ENCODE data around the gene GLO1.

Gene GLO1

GRCh38 chr6:38673397-38674165 lies 29.4 kb downstream of the GLO1 start:
- DNase-seq (ENCODE audit: extremely low read depth in 1 of 2, low read depth in 1 of 2) = no peak

- peak in 1 of 2 donors; percentile 4 for DNase-seq (ENCODE audit: extremely low read depth in 1 of 2, low read depth in 1 of 2)
These were observed 31.0 kb downstream of the GLO1 start for GRCh38 chr6:38671885-38672467.

- no peak for DNase-seq (ENCODE audit: extremely low read depth in 1 of 2, low read depth in 1 of 2)
These were observed 44.4 kb downstream of the GLO1 start for GRCh38 chr6:38658418-38659167.

GRCh38 chr6:38656896-38657295 lies 46.0 kb downstream of the GLO1 start:
- no peak for DNase-seq (ENCODE audit: extremely low read depth in 1 of 2, low read depth in 1 of 2)

GRCh38 chr6:38654263-38654662 lies 48.7 kb downstream of the GLO1 start:
- no peak for DNase-seq (ENCODE audit: extremely low read depth in 1 of 2, low read depth in 1 of 2)

GRCh38 chr6:38651121-38651784 lies 51.7 kb downstream of the GLO1 start:
- DNase-seq (ENCODE audit: extremely low read depth in 1 of 2, low read depth in 1 of 2) = no peak

GRCh38 chr6:38650207-38650752 lies 52.7 kb downstream of the GLO1 start:
- no peak for DNase-seq (ENCODE audit: extremely low read depth in 1 of 2, low read depth in 1 of 2)

- no peak for DNase-seq (ENCODE audit: extremely low read depth in 1 of 2, low read depth in 1 of 2)
These were observed 53.2 kb downstream of the GLO1 start for GRCh38 chr6:38649744-38650143.

- no peak for DNase-seq (ENCODE audit: extremely low read depth in 1 of 2, low read depth in 1 of 2)
These were observed 54.3 kb downstream of the GLO1 start for GRCh38 chr6:38648629-38649028.

GRCh38 chr6:38646166-38646878 lies 56.6 kb downstream of the GLO1 start:
- DNase-seq (ENCODE audit: extremely low read depth in 1 of 2, low read depth in 1 of 2) = no peak

GRCh38 chr6:38644951-38645350 lies 58.0 kb downstream of the GLO1 start:
- no peak for DNase-seq (ENCODE audit: extremely low read depth in 1 of 2, low read depth in 1 of 2)

GRCh38 chr6:38640216-38640909 lies 62.6 kb downstream of the GLO1 start:
- DNase-seq (ENCODE audit: extremely low read depth in 1 of 2, low read depth in 1 of 2) = no peak

- peak; percentile 58 for DNase-seq (ENCODE audit: extremely low read depth in 1 of 2, low read depth in 1 of 2)
These were observed 63.3 kb downstream of the GLO1 start, which contains the start of gene BTBD9 for GRCh38 chr6:38639498-38640215. TSS of gene BTBD9 (minus strand) at chr6:38639929.

- peak; percentile 15 to 62 for DNase-seq (ENCODE audit: extremely low read depth in 1 of 2, low read depth in 1 of 2)
These were observed 63.9 kb downstream of the GLO1 start for GRCh38 chr6:38638941-38639497.

GRCh38 chr6:38637756-38638155 lies 65.2 kb downstream of the GLO1 start:
- DNase-seq (ENCODE audit: extremely low read depth in 1 of 2, low read depth in 1 of 2) = no peak

- DNase-seq (ENCODE audit: extremely low read depth in 1 of 2, low read depth in 1 of 2) = no peak
These were observed 66.9 kb downstream of the GLO1 start for GRCh38 chr6:38636027-38636426.

- DNase-seq (ENCODE audit: extremely low read depth in 1 of 2, low read depth in 1 of 2) = no peak
These were observed 68.4 kb downstream of the GLO1 start for GRCh38 chr6:38634518-38634917.

- no peak for DNase-seq (ENCODE audit: extremely low read depth in 1 of 2, low read depth in 1 of 2)
These were observed 70.5 kb downstream of the GLO1 start for GRCh38 chr6:38632490-38632889.
